ENCODE measurements around the gene SH2D5.
"Not testable (repeated sequence)": the region's sequence is repeated elsewhere in the genome, so short reads cannot be mapped to it uniquely, and the experiment has no call there.

The SH2D5 gene

GRCh38 chr1:20728371-20729154 is 3.9 kb downstream of the SH2D5 start:
- DNase-seq, result no peak

GRCh38 chr1:20727746-20728316 is 4.7 kb downstream of the SH2D5 start:
- no peak for DNase-seq

GRCh38 chr1:20726932-20727745 is 5.4 kb downstream of the SH2D5 start:
- DNase-seq, result no peak

GRCh38 chr1:20726118-20726911 is 6.2 kb downstream of the SH2D5 start:
- DNase-seq, result no peak

- DNase-seq, result no peak
Observed at GRCh38 chr1:20725189-20726117, 7.0 kb downstream of the SH2D5 start.

- DNase-seq, result no peak
Observed at GRCh38 chr1:20724364-20725188, 7.9 kb downstream of the SH2D5 start.

GRCh38 chr1:20723537-20724363 is 8.8 kb downstream of the SH2D5 start:
- no peak for DNase-seq

GRCh38 chr1:20723159-20723536 is 9.4 kb downstream of the SH2D5 start:
- no peak for DNase-seq

- no peak for DNase-seq
Observed at GRCh38 chr1:20721117-20722061, 11.1 kb downstream of the SH2D5 start.

GRCh38 chr1:20720631-20721091 is 11.8 kb downstream of the SH2D5 start:
- no peak for DNase-seq

- no peak for DNase-seq
Observed at GRCh38 chr1:20719871-20720620, 12.5 kb downstream of the SH2D5 start.

- no peak for DNase-seq
Observed at GRCh38 chr1:20719261-20719660, 13.2 kb downstream of the SH2D5 start.

- DNase-seq, result not testable (repeated sequence)
Observed at GRCh38 chr1:20718343-20718882, 14.1 kb downstream of the SH2D5 start.

GRCh38 chr1:20717452-20718342 is 14.8 kb downstream of the SH2D5 start, which contains the start of gene KIF17:
Gene KIF17 (minus strand): TSS chr1:20718007. CDS start chr1:20717706, 301 bp downstream.
- peak; percentile 71 for DNase-seq

- DNase-seq, result no peak
Observed at GRCh38 chr1:20716232-20716631, 16.3 kb downstream of the SH2D5 start.

- no peak for DNase-seq
Observed at GRCh38 chr1:20715406-20715805, 17.1 kb downstream of the SH2D5 start.
